Stomach smooth muscle (tissue), 2 donors: ENCODE measurements around the gene HADHA.
"Not testable (repeated sequence)": the region's sequence is repeated elsewhere in the genome, so short reads cannot be mapped to it uniquely, and the experiment has no call there.

Experiments
- H3K27ac ChIP-seq: one replicate; pipeline ENCODE4 v1.7.0; 2013; ENCODE audit warnings: mild to moderate bottlenecking, low read length, inconsistent platforms
- H3K27me3 ChIP-seq, 2 donors: one replicate each; pipeline ENCODE4 v1.7.0; 2013; ENCODE audit warnings: low read length in 2 of 2; ENCODE audit not compliant: insufficient read depth in 2 of 2, control insufficient read depth in 1 of 2
- H3K36me3 ChIP-seq, 2 donors: one replicate each; pipeline ENCODE4 v1.7.0; 2013; ENCODE audit warnings: low read length in 2 of 2; ENCODE audit not compliant: control insufficient read depth in 2 of 2, insufficient read depth in 2 of 2
- H3K4me1 ChIP-seq: one replicate; pipeline ENCODE4 v1.7.0; 2013; ENCODE audit warnings: low read length; ENCODE audit not compliant: control insufficient read depth, insufficient read depth
- H3K4me3 ChIP-seq, 2 donors: one replicate each; pipeline ENCODE4 v1.7.0; 2013; ENCODE audit warnings: low read length in 2 of 2
- H3K9ac ChIP-seq, 2 donors: one replicate each; pipeline ENCODE4 v1.7.0; 2013; ENCODE audit warnings: low read length in 2 of 2, mild to moderate bottlenecking in 1 of 2
- H3K9me3 ChIP-seq, 2 donors: one replicate each; pipeline ENCODE4 v1.7.0; 2013; ENCODE audit warnings: low read length in 2 of 2; ENCODE audit not compliant: control insufficient read depth in 2 of 2
- donor health status: healthy.
- donor health status: Pancreatic carcinoma.

The HADHA gene

DNA sequence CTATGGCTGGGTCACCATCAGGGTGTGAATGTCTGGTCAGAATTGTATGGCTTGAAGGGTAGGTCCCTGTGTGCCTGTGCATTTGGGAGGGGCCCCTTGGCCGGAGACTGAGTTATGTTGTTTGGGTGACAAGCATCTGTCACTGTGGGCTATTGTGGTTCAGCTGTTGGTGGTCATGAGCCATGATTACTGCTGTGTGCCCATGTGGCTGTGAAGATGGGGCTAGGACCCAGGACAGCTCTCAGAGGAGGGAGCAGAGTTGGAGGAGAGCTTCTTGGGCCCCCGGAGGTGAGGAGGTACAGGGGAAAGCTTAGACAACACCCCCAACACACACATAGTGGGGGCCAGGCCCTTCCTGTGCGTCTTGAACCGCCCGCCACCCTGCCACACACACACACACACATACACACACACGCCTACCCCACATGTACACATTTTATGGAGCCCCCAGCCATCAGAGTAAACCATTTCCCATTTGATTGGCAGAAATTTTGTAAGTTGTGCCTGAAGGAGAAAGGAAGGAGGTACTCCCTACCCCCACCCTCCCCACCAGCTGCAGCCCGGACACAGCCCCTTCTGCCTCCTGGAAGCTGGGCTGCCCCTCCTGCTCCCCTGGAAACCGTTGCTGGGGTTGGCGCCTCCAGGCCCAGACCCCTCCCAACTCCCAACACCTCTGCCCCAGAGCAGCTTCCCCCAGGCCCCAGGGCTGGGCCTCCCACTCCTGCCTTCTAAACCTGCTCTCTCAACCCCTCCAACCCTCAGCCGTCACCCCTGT lies 69.6 kb downstream of the HADHA start:
- Histone ChIP-seq H3K27me3 (peaks cover 26 to 32% of the 10 kb centered on the region in 2 donors), H3K9me3 (no peaks in the 10 kb centered on the region), H3K4me1 (peaks cover 15% of the 10 kb centered on the region), H3K9ac (no peak overlapping the region), H3K4me3 (no peak overlapping the region), H3K36me3 (no peaks in the 10 kb centered on the region), H3K27ac (no peak overlapping the region)

DNA sequence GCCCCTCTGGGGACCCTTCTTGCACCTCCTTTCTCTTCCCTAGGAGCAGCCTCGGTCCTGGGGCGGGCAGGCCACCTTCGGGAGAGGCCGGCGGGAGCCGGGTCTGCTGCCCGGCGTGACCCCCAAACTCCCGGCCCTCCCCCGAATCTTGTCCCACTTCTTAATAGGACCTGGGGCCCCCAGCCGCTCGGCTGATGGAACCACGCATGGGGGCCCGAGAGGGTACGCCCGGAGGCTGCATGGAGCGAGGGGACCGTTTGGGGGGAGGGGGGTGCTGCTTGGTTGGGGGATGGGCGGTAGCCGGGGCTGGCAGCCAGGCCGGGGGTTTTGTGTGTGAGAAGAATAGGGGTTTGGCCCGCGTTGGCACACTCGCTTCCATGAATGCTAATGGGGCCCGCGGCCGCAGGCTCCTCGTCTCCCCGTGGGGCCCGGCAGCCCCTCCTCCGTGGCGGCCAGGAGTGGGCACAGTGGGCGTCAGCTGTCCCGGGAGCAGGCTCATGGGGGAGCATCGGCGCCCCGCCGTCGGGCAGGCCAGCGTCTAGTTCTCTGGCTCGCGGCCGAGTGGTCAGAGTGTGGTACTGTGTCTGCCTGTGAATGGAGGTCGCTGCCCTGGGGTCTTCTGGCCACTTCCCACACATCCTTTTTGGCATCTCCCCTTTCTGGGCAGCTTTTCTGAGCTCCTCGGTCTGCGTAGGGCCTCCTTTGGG lies 70.5 kb downstream of the HADHA start:
- Histone ChIP-seq H3K4me1 (peaks cover 10% of the 10 kb centered on the region), H3K4me3 (no peak overlapping the region), H3K9ac (no peak overlapping the region), H3K36me3 (no peaks in the 10 kb centered on the region), H3K9me3 (no peaks in the 10 kb centered on the region), H3K27ac (no peak overlapping the region), H3K27me3 (peaks cover 24 to 27% of the 10 kb centered on the region in 2 donors)

GRCh38 chr2:26172871-26173775 lies 71.3 kb downstream of the HADHA start, which contains the start of gene GAREM2:
Gene GAREM2, plus strand, starts transcription at chr2:26173088. Its CDS starts 133 bp downstream, at chr2:26173221.
- Histone ChIP-seq H3K9me3 (no peaks in the 10 kb centered on the region), H3K27me3 (peaks cover 24 to 27% of the 10 kb centered on the region in 2 donors), H3K4me3 (peak within 1 kb of the TSS in 1 of 2 donors; percentile 59), H3K27ac (no peak within 1 kb of the TSS), H3K9ac (no peak within 1 kb of the TSS), H3K4me1 (peaks cover 8% of the 10 kb centered on the region), H3K36me3 (no peaks in the 10 kb centered on the region)

- H3K36me3 ChIP-seq: no peaks in the 10 kb centered on the region
- H3K27ac ChIP-seq: no peak overlapping the region
- H3K4me3 ChIP-seq: no peak overlapping the region
- H3K4me1 ChIP-seq: peaks cover 8% of the 10 kb centered on the region
- H3K27me3 ChIP-seq: peaks cover 24 to 27% of the 10 kb centered on the region in 2 donors
- no peaks in the 10 kb centered on the region for H3K9me3 ChIP-seq
- no peak overlapping the region for H3K9ac ChIP-seq
Observed at GRCh38 chr2:26172189-26172870, 72.1 kb downstream of the HADHA start.

- H3K4me1 ChIP-seq: peaks cover 8% of the 10 kb centered on the region
- H3K27ac ChIP-seq: no peak overlapping the region
- peaks cover 21 to 27% of the 10 kb centered on the region in 2 donors for H3K27me3 ChIP-seq
- no peak overlapping the region for H3K9ac ChIP-seq
- H3K36me3 ChIP-seq: no peaks in the 10 kb centered on the region
- H3K4me3 ChIP-seq: no peak overlapping the region
- no peaks in the 10 kb centered on the region for H3K9me3 ChIP-seq
Observed at GRCh38 chr2:26170795-26171194, 73.6 kb downstream of the HADHA start.

- H3K9ac ChIP-seq: no peak overlapping the region
- H3K27ac ChIP-seq: no peak overlapping the region
- H3K4me3 ChIP-seq: no peak overlapping the region
- no peaks in the 10 kb centered on the region for H3K36me3 ChIP-seq
- no peaks in the 10 kb centered on the region for H3K9me3 ChIP-seq
- peaks cover 17 to 24% of the 10 kb centered on the region in 2 donors for H3K27me3 ChIP-seq
- H3K4me1 ChIP-seq: peaks cover 8% of the 10 kb centered on the region
Observed at GRCh38 chr2:26169681-26170414, 74.6 kb downstream of the HADHA start.

GRCh38 chr2:26169226-26169625 lies 75.2 kb downstream of the HADHA start:
- no peak overlapping the region for H3K9ac ChIP-seq

GRCh38 chr2:26168785-26169184 lies 75.6 kb downstream of the HADHA start:
- Histone ChIP-seq H3K9ac (no peak overlapping the region), H3K9me3 (no peaks in the 10 kb centered on the region), H3K36me3 (no peaks in the 10 kb centered on the region), H3K4me1 (peaks cover 6% of the 10 kb centered on the region), H3K27ac (no peak overlapping the region), H3K27me3 (peaks cover 7 to 13% of the 10 kb centered on the region in 2 donors), H3K4me3 (no peak overlapping the region)

More at GRCh38 chr2:26169226-26169625, 75.2 kb downstream of the HADHA start:
- no peak overlapping the region for H3K4me3 ChIP-seq
- no peak overlapping the region for H3K27ac ChIP-seq
- peaks cover 8% of the 10 kb centered on the region for H3K4me1 ChIP-seq
- peaks cover 11 to 18% of the 10 kb centered on the region in 2 donors for H3K27me3 ChIP-seq
- no peaks in the 10 kb centered on the region for H3K9me3 ChIP-seq
- no peaks in the 10 kb centered on the region for H3K36me3 ChIP-seq

- not testable (repeated sequence) for H3K27ac ChIP-seq, H3K4me3 ChIP-seq, H3K4me1 ChIP-seq, H3K9me3 ChIP-seq, H3K27me3 ChIP-seq, H3K36me3 ChIP-seq, H3K9ac ChIP-seq
Observed at GRCh38 chr2:26166541-26166940, 77.9 kb downstream of the HADHA start.
